Effector memory CD4-positive, alpha-beta T cell (primary cell): ENCODE data around the gene NGLY1.

Experiments
- DNase-seq, 3 donors: peaks; one replicate each; pipeline ENCODE4 v3.0.0-alpha.2; 2020
- H3K27ac ChIP-seq: 2 replicates; pipeline ENCODE4 v1.7.0; 2013; ENCODE audit warnings: mild to moderate bottlenecking, low read length, moderate library complexity; ENCODE audit not compliant: insufficient read depth, poor library complexity, severe bottlenecking
- H3K27me3 ChIP-seq: replicated peaks from 2 replicates; pipeline ENCODE4 v1.7.0; 2013; ENCODE audit warnings: mild to moderate bottlenecking, low read length; ENCODE audit not compliant: insufficient read depth, control insufficient read depth, poor library complexity, severe bottlenecking
- H3K36me3 ChIP-seq: 2 replicates; pipeline ENCODE4 v1.7.0; 2013; ENCODE audit warnings: mild to moderate bottlenecking, low read length, moderate library complexity; ENCODE audit not compliant: control insufficient read depth, insufficient read depth
- H3K4me1 ChIP-seq: 2 replicates; pipeline ENCODE4 v1.7.0; 2013; ENCODE audit warnings: low read length, mild to moderate bottlenecking; ENCODE audit not compliant: control insufficient read depth, insufficient read depth, poor library complexity, severe bottlenecking
- H3K4me3 ChIP-seq: 2 replicates; pipeline ENCODE4 v1.7.0; 2013; ENCODE audit warnings: low read length, low read depth, mild to moderate bottlenecking; ENCODE audit not compliant: insufficient read depth, poor library complexity, severe bottlenecking
- H3K9me3 ChIP-seq: 2 replicates; pipeline ENCODE4 v1.7.0; 2013; ENCODE audit warnings: mild to moderate bottlenecking, low read length, moderate library complexity; ENCODE audit not compliant: control insufficient read depth

Gene NGLY1

GRCh38 chr3:25785826-25786225 is 2.6 kb upstream of the NGLY1 start:
- no peak overlapping the region for H3K4me3 ChIP-seq
- H3K27ac ChIP-seq, result no peak overlapping the region
- H3K27me3 ChIP-seq, result no peaks in the 10 kb centered on the region
- H3K36me3 ChIP-seq, result no peaks in the 10 kb centered on the region
- H3K9me3 ChIP-seq, result no peaks in the 10 kb centered on the region
- H3K4me1 ChIP-seq, result peaks cover 23% of the 10 kb centered on the region
- DNase-seq, result no peak

GRCh38 chr3:25784971-25785370 is 1.7 kb upstream of the NGLY1 start:
- Histone ChIP-seq H3K4me1 (peaks cover 21% of the 10 kb centered on the region), H3K36me3 (no peaks in the 10 kb centered on the region), H3K27ac (no peak overlapping the region), H3K9me3 (no peaks in the 10 kb centered on the region), H3K27me3 (no peaks in the 10 kb centered on the region), H3K4me3 (no peak overlapping the region)
- no peak for DNase-seq

GRCh38 chr3:25783661-25784512 is 644 bp upstream of the NGLY1 start:
- Histone ChIP-seq H3K4me3 (peak overlapping the region; percentile 75), H3K36me3 (no peaks in the 10 kb centered on the region), H3K27me3 (no peaks in the 10 kb centered on the region), H3K27ac (peak overlapping the region; percentile 62), H3K4me1 (peaks cover 21% of the 10 kb centered on the region), H3K9me3 (no peaks in the 10 kb centered on the region)
- no peak for DNase-seq

- H3K4me1 ChIP-seq, result peaks cover 21% of the 10 kb centered on the region
- peaks cover 4% of the 10 kb centered on the region for H3K36me3 ChIP-seq
- H3K27ac ChIP-seq, result peak overlapping the region; percentile 78
- no peaks in the 10 kb centered on the region for H3K27me3 ChIP-seq
- no peaks in the 10 kb centered on the region for H3K9me3 ChIP-seq
- peak overlapping the region; percentile 85 for H3K4me3 ChIP-seq
- DNase-seq, result no peak
Measured at GRCh38 chr3:25782636-25782937, 656 bp downstream of the NGLY1 start.

- Histone ChIP-seq H3K27me3 (no peaks in the 10 kb centered on the region), H3K27ac (peak overlapping the region; percentile 78), H3K4me3 (peak overlapping the region; percentile 85), H3K4me1 (peaks cover 21% of the 10 kb centered on the region), H3K9me3 (no peaks in the 10 kb centered on the region), H3K36me3 (peaks cover 9% of the 10 kb centered on the region)
- DNase-seq, result no peak
Measured at GRCh38 chr3:25781758-25782594, 1.3 kb downstream of the NGLY1 start.

GRCh38 chr3:25781145-25781757 is 2.0 kb downstream of the NGLY1 start:
- H3K27ac ChIP-seq, result no peak overlapping the region
- DNase-seq, result no peak

GRCh38 chr3:25780618-25781017 is 2.6 kb downstream of the NGLY1 start:
- Histone ChIP-seq H3K27ac (no peak overlapping the region), H3K4me3 (no peak overlapping the region), H3K4me1 (peaks cover 21% of the 10 kb centered on the region), H3K36me3 (peaks cover 19% of the 10 kb centered on the region), H3K9me3 (no peaks in the 10 kb centered on the region), H3K27me3 (no peaks in the 10 kb centered on the region)
- DNase-seq, result no peak

More at GRCh38 chr3:25781145-25781757, 2.0 kb downstream of the NGLY1 start:
- H3K9me3 ChIP-seq, result no peaks in the 10 kb centered on the region
- peak overlapping the region; percentile 85 for H3K4me3 ChIP-seq
- H3K36me3 ChIP-seq, result peaks cover 14% of the 10 kb centered on the region
- no peaks in the 10 kb centered on the region for H3K27me3 ChIP-seq
- peaks cover 21% of the 10 kb centered on the region for H3K4me1 ChIP-seq

- Histone ChIP-seq H3K9me3 (no peaks in the 10 kb centered on the region), H3K36me3 (peaks cover 38% of the 10 kb centered on the region), H3K27me3 (no peaks in the 10 kb centered on the region), H3K4me3 (no peak overlapping the region), H3K27ac (no peak overlapping the region), H3K4me1 (peaks cover 5% of the 10 kb centered on the region)
- DNase-seq, result no peak
Measured at GRCh38 chr3:25775936-25776335, 7.3 kb downstream of the NGLY1 start.

- no peaks in the 10 kb centered on the region for H3K9me3 ChIP-seq
- H3K4me3 ChIP-seq, result no peak overlapping the region
- no peaks in the 10 kb centered on the region for H3K27me3 ChIP-seq
- H3K4me1 ChIP-seq, result no peaks in the 10 kb centered on the region
- no peak overlapping the region for H3K27ac ChIP-seq
- no peak for DNase-seq
- H3K36me3 ChIP-seq, result peaks cover 12% of the 10 kb centered on the region
Measured at GRCh38 chr3:25768851-25769250, 14.4 kb downstream of the NGLY1 start.

- H3K4me3 ChIP-seq, result no peak overlapping the region
- H3K9me3 ChIP-seq, result no peaks in the 10 kb centered on the region
- no peak overlapping the region for H3K27ac ChIP-seq
- no peak for DNase-seq
- no peaks in the 10 kb centered on the region for H3K4me1 ChIP-seq
- H3K36me3 ChIP-seq, result peaks cover 35% of the 10 kb centered on the region
- H3K27me3 ChIP-seq, result no peaks in the 10 kb centered on the region
Measured at GRCh38 chr3:25751725-25752124, 31.5 kb downstream of the NGLY1 start.
